Nephron progenitor cell (in vitro differentiated cells): ENCODE results near the gene MYEOV.

Experiments used
- DNase-seq: peaks from one replicate; pipeline ENCODE4 v3.0.0; 2021
- H3K27ac Mint-ChIP-seq: 2 replicates; pipeline ENCODE4 v1.8.0; 2021; ENCODE audit warnings: mild to moderate bottlenecking, moderate library complexity, mixed read lengths
- H3K27me3 Mint-ChIP-seq: 2 replicates; pipeline ENCODE4 v1.8.0; 2021; ENCODE audit warnings: mild to moderate bottlenecking, low read depth, mixed read lengths; ENCODE audit not compliant: poor library complexity
- H3K36me3 Mint-ChIP-seq: 2 replicates; pipeline ENCODE4 v1.8.0; 2021; ENCODE audit warnings: low read depth, mixed read lengths
- H3K4me1 Mint-ChIP-seq: 2 replicates; pipeline ENCODE4 v1.8.0; 2021; ENCODE audit warnings: mixed read lengths
- H3K4me3 Mint-ChIP-seq: 2 replicates; pipeline ENCODE4 v1.8.0; 2021; ENCODE audit warnings: mild to moderate bottlenecking, moderate library complexity, mixed read lengths
- H3K9me3 Mint-ChIP-seq: 2 replicates; pipeline ENCODE4 v1.8.0; 2021; ENCODE audit warnings: mild to moderate bottlenecking, moderate library complexity, mixed read lengths
- TF ChIP-seq, protein P1 (sequence below): fragments of 200-600 bp; sonication (generic); IDR thresholded peaks from 2 replicates; pipeline ENCODE4 v1.5.0; 2021; ENCODE audit warnings: antibody characterized with exemption

The MYEOV gene

GRCh38 chr11:69257134-69257533, 36.8 kb upstream of the MYEOV start:
- no peak for DNase-seq
- Mint-ChIP-seq H3K4me1 (peaks cover 7% of the 10 kb centered on the region), H3K4me3 (no peak overlapping the region), H3K36me3 (no peaks in the 10 kb centered on the region), H3K9me3 (peaks cover 55% of the 10 kb centered on the region), H3K27me3 (peaks cover 19% of the 10 kb centered on the region), H3K27ac (no peak overlapping the region)
- TF ChIP-seq, protein P1, sequence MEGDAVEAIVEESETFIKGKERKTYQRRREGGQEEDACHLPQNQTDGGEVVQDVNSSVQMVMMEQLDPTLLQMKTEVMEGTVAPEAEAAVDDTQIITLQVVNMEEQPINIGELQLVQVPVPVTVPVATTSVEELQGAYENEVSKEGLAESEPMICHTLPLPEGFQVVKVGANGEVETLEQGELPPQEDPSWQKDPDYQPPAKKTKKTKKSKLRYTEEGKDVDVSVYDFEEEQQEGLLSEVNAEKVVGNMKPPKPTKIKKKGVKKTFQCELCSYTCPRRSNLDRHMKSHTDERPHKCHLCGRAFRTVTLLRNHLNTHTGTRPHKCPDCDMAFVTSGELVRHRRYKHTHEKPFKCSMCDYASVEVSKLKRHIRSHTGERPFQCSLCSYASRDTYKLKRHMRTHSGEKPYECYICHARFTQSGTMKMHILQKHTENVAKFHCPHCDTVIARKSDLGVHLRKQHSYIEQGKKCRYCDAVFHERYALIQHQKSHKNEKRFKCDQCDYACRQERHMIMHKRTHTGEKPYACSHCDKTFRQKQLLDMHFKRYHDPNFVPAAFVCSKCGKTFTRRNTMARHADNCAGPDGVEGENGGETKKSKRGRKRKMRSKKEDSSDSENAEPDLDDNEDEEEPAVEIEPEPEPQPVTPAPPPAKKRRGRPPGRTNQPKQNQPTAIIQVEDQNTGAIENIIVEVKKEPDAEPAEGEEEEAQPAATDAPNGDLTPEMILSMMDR, result no peak

- H3K27ac Mint-ChIP-seq, result no peak overlapping the region
- peaks cover 11% of the 10 kb centered on the region for H3K27me3 Mint-ChIP-seq
- no peaks in the 10 kb centered on the region for H3K36me3 Mint-ChIP-seq
- TF ChIP-seq, protein P1, result no peak
- DNase-seq, result no peak
- no peak overlapping the region for H3K4me3 Mint-ChIP-seq
- H3K9me3 Mint-ChIP-seq, result peaks cover 54% of the 10 kb centered on the region
- peaks cover 7% of the 10 kb centered on the region for H3K4me1 Mint-ChIP-seq
Measured at GRCh38 chr11:69257838-69258658, 35.9 kb upstream of the MYEOV start.

DNA sequence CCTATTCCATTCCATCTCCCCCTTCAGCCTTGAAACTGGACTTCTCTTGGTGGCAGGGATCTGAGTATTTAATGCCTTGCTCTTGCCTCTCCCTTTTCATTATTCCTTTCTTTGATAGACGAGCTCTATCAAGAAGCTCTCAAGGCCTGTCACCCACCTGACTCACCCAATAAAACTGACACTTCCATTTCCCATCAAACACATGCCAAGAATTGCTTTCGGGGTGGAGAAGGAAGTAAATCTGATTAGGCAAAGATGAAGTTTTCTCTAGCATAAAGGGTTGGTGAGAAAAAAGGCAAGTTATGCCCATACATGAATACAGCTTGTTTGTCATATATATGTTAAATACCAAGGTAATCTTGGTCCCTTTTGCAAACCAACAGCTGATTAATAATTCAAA, 34.9 kb upstream of the MYEOV start:
- TF ChIP-seq, protein P1, result no peak
- H3K27ac Mint-ChIP-seq, result no peak overlapping the region
- H3K9me3 Mint-ChIP-seq, result peaks cover 46% of the 10 kb centered on the region

GRCh38 chr11:69260622-69261021, 33.3 kb upstream of the MYEOV start:
- Mint-ChIP-seq H3K4me3 (no peak overlapping the region), H3K4me1 (peaks cover 7% of the 10 kb centered on the region), H3K9me3 (peaks cover 31% of the 10 kb centered on the region), H3K36me3 (no peaks in the 10 kb centered on the region), H3K27ac (no peak overlapping the region), H3K27me3 (peaks cover 8% of the 10 kb centered on the region)
- no peak for DNase-seq
- TF ChIP-seq, protein P1, result no peak

More for the DNA sequence above, 34.9 kb upstream of the MYEOV start:
- no peak overlapping the region for H3K4me3 Mint-ChIP-seq
- no peak for DNase-seq
- peaks cover 7% of the 10 kb centered on the region for H3K4me1 Mint-ChIP-seq
- peaks cover 11% of the 10 kb centered on the region for H3K27me3 Mint-ChIP-seq
- H3K36me3 Mint-ChIP-seq, result no peaks in the 10 kb centered on the region

GRCh38 chr11:69261116-69261515, 32.8 kb upstream of the MYEOV start:
- DNase-seq, result no peak
- Mint-ChIP-seq H3K9me3 (peaks cover 26% of the 10 kb centered on the region), H3K4me1 (peaks cover 7% of the 10 kb centered on the region), H3K4me3 (no peak overlapping the region), H3K27me3 (peaks cover 11% of the 10 kb centered on the region), H3K36me3 (no peaks in the 10 kb centered on the region), H3K27ac (no peak overlapping the region)
- TF ChIP-seq, protein P1, result no peak
